GM12864 (cell line): ENCODE results near the gene CRYBG1.
A peak's percentile ranks its signal among the peaks of the same experiment; 100 is the strongest.

Experiments
- DNase-seq: peaks from one replicate; pipeline ENCODE4 v3.0.0-alpha.2; 2011; ENCODE audit warnings: low read depth
- H3K4me3 ChIP-seq: 2 replicates; pipeline ENCODE4 v1.5.1; 2011; ENCODE audit warnings: mild to moderate bottlenecking, low read depth, low read length, control low read depth
- TF ChIP-seq, protein P1 (sequence below): IDR thresholded peaks from 2 replicates; pipeline ENCODE4 v1.5.1; 2011; ENCODE audit warnings: low read depth, mild to moderate bottlenecking, moderate library complexity, low read length, control low read depth, inconsistent platforms; ENCODE audit errors: missing control alignments

CRYBG1 gene

DNA sequence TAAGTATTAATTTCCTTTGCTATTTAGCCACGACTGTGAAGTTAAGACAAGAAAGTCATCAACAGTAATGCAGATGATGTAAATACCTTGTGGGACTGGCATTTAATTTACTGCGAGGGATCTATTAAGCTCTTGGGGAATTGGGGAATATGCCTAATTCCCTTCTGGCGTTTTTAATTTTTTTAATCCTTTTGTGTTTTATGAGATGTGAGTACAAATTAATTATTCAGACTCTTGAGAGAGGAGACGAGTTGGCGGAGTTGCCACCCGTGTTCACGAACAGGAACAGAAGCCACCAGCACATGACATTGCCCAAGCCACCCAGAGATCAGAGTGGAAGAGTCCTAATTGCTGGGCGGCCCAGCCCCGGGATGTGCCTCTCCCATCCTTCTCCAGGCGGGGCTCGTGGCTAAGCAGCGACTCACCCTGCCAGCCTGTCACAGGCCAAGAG is 533 bp upstream of the CRYBG1 start:
- no peak overlapping the region for H3K4me3 ChIP-seq
- TF ChIP-seq, protein P1, sequence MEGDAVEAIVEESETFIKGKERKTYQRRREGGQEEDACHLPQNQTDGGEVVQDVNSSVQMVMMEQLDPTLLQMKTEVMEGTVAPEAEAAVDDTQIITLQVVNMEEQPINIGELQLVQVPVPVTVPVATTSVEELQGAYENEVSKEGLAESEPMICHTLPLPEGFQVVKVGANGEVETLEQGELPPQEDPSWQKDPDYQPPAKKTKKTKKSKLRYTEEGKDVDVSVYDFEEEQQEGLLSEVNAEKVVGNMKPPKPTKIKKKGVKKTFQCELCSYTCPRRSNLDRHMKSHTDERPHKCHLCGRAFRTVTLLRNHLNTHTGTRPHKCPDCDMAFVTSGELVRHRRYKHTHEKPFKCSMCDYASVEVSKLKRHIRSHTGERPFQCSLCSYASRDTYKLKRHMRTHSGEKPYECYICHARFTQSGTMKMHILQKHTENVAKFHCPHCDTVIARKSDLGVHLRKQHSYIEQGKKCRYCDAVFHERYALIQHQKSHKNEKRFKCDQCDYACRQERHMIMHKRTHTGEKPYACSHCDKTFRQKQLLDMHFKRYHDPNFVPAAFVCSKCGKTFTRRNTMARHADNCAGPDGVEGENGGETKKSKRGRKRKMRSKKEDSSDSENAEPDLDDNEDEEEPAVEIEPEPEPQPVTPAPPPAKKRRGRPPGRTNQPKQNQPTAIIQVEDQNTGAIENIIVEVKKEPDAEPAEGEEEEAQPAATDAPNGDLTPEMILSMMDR = no peak
- no peak for DNase-seq

DNA sequence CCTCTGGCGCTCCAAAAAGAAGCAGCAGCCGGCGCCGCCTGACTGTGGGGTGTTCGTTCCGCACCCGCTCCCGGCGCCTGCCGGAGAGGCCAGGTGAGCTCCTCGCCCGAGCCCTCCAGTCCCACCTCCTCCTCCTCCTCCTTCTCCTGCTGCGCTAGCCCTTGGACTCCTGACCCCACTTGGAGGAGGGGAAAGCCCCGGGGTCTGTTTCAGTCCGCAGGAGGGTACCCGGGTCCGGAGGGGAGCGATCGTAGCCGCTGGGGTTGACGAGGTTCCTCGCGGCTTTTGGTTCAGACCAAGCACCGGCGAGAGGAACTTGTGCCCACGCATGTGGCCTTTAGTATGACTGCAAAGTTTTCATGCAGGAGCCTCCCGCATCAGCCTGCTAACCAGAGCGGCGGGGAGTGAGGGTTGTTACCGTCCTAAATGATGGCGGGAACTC is 493 bp downstream of the CRYBG1 start:
- no peak for DNase-seq
- peak overlapping the region; percentile 15 for H3K4me3 ChIP-seq

DNA sequence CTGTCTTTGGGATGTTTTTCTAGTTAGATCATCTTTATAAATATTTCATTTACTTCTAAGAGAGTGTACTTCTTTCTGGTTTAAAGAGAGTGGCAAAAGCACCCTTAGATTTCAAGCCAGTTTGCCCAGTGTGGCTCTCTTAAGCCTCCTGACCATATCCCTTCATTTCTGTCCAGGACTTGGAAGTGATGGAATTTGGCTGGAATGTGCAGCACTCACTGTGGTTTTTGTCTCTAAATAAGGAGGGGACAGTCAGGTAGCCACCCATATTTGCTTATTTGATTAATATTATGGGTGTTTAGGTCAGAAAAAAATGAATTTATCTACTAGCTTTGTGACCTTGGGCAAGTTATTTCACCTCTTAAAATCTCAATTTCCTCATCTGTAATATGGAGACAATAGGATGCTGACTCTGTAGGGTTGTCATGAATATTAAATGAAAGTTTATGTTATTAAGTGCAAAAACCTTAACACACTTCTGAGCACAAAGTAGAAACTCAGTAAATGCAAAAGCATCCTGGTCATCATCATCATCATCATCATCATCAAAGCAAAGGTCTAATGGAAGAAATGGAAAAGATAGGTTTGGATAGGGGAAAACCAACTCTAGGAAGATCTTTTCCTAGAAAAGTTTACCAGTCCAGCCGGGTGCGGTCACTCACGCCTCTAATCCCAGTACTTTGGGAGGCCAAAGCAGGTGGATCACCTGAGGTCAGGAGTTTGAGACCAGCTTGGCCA is 3.1 kb downstream of the CRYBG1 start:
- no peak for DNase-seq
- TF ChIP-seq, protein P1 = no peak
- H3K4me3 ChIP-seq = no peak overlapping the region

More for the DNA sequence above, 493 bp downstream of the CRYBG1 start:
- TF ChIP-seq, protein P1 = no peak

DNA sequence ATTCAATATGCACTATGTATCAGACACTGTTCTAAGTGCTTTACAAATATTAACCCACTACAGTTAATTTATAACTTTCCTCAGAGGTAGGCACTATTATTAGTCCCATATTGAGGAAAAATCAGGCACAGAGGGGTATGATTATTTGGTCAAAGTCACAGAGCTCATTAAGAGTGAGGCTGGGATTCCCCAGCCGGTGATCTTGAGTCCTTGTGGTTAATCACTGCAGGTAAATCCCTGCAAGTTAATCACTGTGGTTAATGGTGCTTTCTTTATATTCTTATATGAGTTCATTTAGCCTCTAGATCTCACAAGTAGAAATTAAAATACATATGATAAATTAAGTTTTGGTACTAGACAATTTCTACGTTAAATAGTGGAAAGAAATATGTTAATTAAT is 9.2 kb downstream of the CRYBG1 start:
- DNase-seq = no peak
- H3K4me3 ChIP-seq = no peak overlapping the region
- TF ChIP-seq, protein P1 = no peak

DNA sequence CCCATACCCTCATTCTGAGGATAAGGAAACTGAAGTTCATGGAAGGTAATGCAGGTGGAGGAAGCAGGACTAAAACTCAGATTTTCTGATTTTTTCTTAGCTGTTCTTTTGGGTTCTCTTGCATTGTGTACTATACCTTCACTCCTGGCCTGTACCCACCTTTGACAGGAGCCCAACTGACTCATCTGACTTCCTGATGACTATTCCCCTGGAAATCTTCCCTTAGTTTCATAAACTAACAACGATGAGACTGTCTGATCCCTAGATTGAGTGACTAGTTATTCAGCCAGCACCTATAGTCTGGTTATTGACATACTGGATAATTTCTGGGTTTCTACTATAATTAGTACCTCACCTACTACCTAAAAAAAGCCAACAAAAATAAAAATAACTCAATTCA is 10.1 kb downstream of the CRYBG1 start:
- TF ChIP-seq, protein P1 = no peak
- DNase-seq = no peak
- H3K4me3 ChIP-seq = no peak overlapping the region

DNA sequence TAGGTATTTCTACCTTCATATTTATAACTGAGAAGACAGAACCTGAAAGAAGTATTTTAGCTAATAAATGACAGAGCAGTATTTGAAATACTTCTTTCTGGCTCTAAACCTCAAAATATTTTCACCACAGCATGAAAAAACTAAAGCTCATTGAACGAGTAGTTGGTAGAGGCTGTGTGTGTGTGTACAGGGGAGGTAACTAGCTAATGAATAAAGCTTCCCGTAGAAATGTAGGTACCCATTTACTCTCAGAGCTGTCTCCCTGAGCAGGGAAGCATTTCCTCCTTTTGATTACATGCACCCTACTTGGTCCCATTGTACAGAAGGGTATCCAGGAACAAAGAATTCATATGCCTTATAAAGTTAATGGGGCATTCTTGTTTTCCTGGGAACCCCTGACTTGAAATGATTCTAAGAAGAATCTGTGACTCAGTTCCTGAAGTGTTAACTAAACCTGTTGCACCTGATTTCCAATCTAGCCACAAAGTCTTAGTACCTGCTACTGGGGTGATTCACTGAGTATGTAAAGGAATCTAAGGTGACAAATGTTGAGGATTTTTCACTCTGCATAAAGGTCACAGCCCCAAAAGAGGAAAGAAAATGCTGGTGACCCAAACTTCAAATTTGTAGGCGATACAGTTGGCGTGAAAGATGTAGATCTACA is 12.5 kb downstream of the CRYBG1 start:
- DNase-seq = no peak
- H3K4me3 ChIP-seq = no peak overlapping the region
- TF ChIP-seq, protein P1 = no peak
